IMR-90 (cell line): ENCODE measurements around the gene GNB2. TPM values are rescaled to one million over a fixed set of nuclear protein-coding genes. Genes with fewer than 3 reads are reported as not detected.
A peak's percentile ranks its signal among the peaks of the same experiment; 100 is the strongest.

Source experiments
- ATAC-seq: fragments of 200-7000 bp; cut with Tn5 transposase; 2 replicates; pipeline ENCODE4 v1.9.1; 2020; ENCODE audit warnings: low read depth, mild to moderate bottlenecking, moderate library complexity
- BruUV-seq: library from RNA; stranded (reverse); fragments of 400-500 nt; replicated peaks from 2 replicates; lab custom pipeline; 2021; lab: Mats Ljungman, UMichigan
- CTCF ChIA-PET: fragments of 300-600 bp; formaldehyde crosslinking; extraction: SDS; loops from one replicate; lab custom pipeline; 2021; ENCODE audit warnings: antibody characterized with exemption; lab: Yijun Ruan, JAX
- POLR2A ChIA-PET: fragments of 300-600 bp; sonication (Branson Sonifier 250); formaldehyde crosslinking; loops from one replicate; lab custom pipeline; 2022; ENCODE audit warnings: antibody characterized with exemption; ENCODE audit not compliant: unreplicated experiment; lab: Charles Lee
- DNase-seq: peaks from one replicate; pipeline ENCODE4 v3.0.0; 2013
- H2AFZ ChIP-seq: replicated peaks from 2 replicates; pipeline ENCODE3; 2013; ENCODE audit warnings: low read length, mild to moderate bottlenecking; ENCODE audit not compliant: poor library complexity
- H2AK5ac ChIP-seq: 2 replicates; pipeline ENCODE4 v1.6.1; 2013; ENCODE audit warnings: low read depth, low read length, inconsistent platforms
- H2AK9ac ChIP-seq: replicated peaks from 2 replicates; pipeline ENCODE3; 2013; ENCODE audit warnings: mild to moderate bottlenecking, low read depth, low read length, moderate library complexity; ENCODE audit not compliant: poor library complexity
- H2BK120ac ChIP-seq: 2 replicates; pipeline ENCODE4 v1.6.1; 2013; ENCODE audit warnings: low read depth, low read length, inconsistent platforms
- H2BK15ac ChIP-seq: 3 replicates; pipeline ENCODE4 v1.6.1; 2013; ENCODE audit warnings: low read depth, low read length, inconsistent platforms
- H2BK20ac ChIP-seq: 2 replicates; pipeline ENCODE4 v1.6.1; 2013; ENCODE audit warnings: low read depth, mild to moderate bottlenecking, inconsistent platforms, low read length, moderate library complexity
- H2BK5ac ChIP-seq: 2 replicates; pipeline ENCODE4 v1.6.1; 2013; ENCODE audit warnings: mild to moderate bottlenecking, low read depth, low read length, inconsistent platforms; ENCODE audit not compliant: poor library complexity, severe bottlenecking
- H3K14ac ChIP-seq: replicated peaks from 2 replicates; pipeline ENCODE4 v1.6.1; 2013; ENCODE audit warnings: low read depth, low read length, inconsistent platforms
- H3K18ac ChIP-seq: 2 replicates; pipeline ENCODE4 v1.6.1; 2013; ENCODE audit warnings: low read depth, low read length, control low read depth
- H3K23ac ChIP-seq: 2 replicates; pipeline ENCODE4 v1.6.1; 2013; ENCODE audit warnings: low read depth, low read length, inconsistent platforms
- H3K27ac ChIP-seq: 2 replicates; pipeline ENCODE4 v1.5.1; 2013; ENCODE audit warnings: mild to moderate bottlenecking, control low read depth, low read length; ENCODE audit not compliant: insufficient read depth
- H3K27me3 ChIP-seq: 2 replicates; pipeline ENCODE4 v1.6.1; 2013; ENCODE audit warnings: low read length; ENCODE audit not compliant: control insufficient read depth, insufficient read depth
- H3K36me3 ChIP-seq: 2 replicates; pipeline ENCODE4 v1.6.1; 2013; ENCODE audit warnings: low read length, mixed read lengths; ENCODE audit not compliant: control insufficient read depth, insufficient read depth
- H3K4ac ChIP-seq: 2 replicates; pipeline ENCODE4 v1.6.1; 2013; ENCODE audit warnings: low read depth, low read length, inconsistent platforms
- H3K4me1 ChIP-seq: 2 replicates; pipeline ENCODE4 v1.6.1; 2013; ENCODE audit warnings: low read length, mixed read lengths; ENCODE audit not compliant: control insufficient read depth, insufficient read depth
- H3K4me2 ChIP-seq: 2 replicates; pipeline ENCODE4 v1.6.1; 2013; ENCODE audit warnings: low read depth, mild to moderate bottlenecking, control low read depth, low read length, moderate library complexity
- H3K4me3 ChIP-seq: 2 replicates; pipeline ENCODE4 v1.5.1; 2013; ENCODE audit warnings: low read depth, mild to moderate bottlenecking, control low read depth, low read length, moderate library complexity; ENCODE audit not compliant: insufficient read depth
- H3K56ac ChIP-seq: 2 replicates; pipeline ENCODE4 v1.6.1; 2013; ENCODE audit warnings: low read length, inconsistent platforms; ENCODE audit not compliant: insufficient read depth; ENCODE audit errors: extremely low read depth
- H3K79me1 ChIP-seq, 2 experiments: 2 replicates each; pipeline ENCODE4 v1.6.1; 2013; ENCODE audit warnings: low read length in 2 of 2, inconsistent platforms in 1 of 2, low read depth in 1 of 2
- H3K9ac ChIP-seq: 2 replicates; pipeline ENCODE4 v1.6.1; 2013; ENCODE audit warnings: low read depth, low read length, control low read depth
- H3K9me1 ChIP-seq: 2 replicates; pipeline ENCODE4 v1.6.1; 2013; ENCODE audit warnings: low read length, inconsistent platforms; ENCODE audit not compliant: insufficient read depth
- H3K9me3 ChIP-seq: 2 replicates; pipeline ENCODE4 v1.6.1; 2013; ENCODE audit warnings: low read length; ENCODE audit not compliant: control insufficient read depth, insufficient read depth
- H4K20me1 ChIP-seq: 2 replicates; pipeline ENCODE4 v1.6.1; 2013; ENCODE audit warnings: low read length, inconsistent platforms; ENCODE audit not compliant: insufficient read depth
- H4K5ac ChIP-seq: 2 replicates; pipeline ENCODE4 v1.6.1; 2013; ENCODE audit warnings: mild to moderate bottlenecking, low read depth, low read length, control low read depth
- H4K8ac ChIP-seq, 2 experiments: 2 replicates each; pipeline ENCODE4 v1.6.1; 2013; ENCODE audit warnings: low read depth in 2 of 2, low read length in 2 of 2, control low read depth in 1 of 2, inconsistent platforms in 1 of 2
- H4K91ac ChIP-seq: 2 replicates; pipeline ENCODE4 v1.6.1; 2013; ENCODE audit warnings: low read depth, low read length, inconsistent platforms; ENCODE audit not compliant: insufficient read depth
- MXI1 ChIP-seq: IDR thresholded peaks from 2 replicates; pipeline ENCODE4 v1.6.1; 2012; ENCODE audit warnings: low read depth, mild to moderate bottlenecking, low read length, moderate library complexity, borderline replicate concordance
- WGBS, 2 experiments: methylation state at CpG; one replicate each; pipeline versions ENCODE4 v1.1.5 to v1.1.7; 2013; ENCODE audit warnings: missing lambda C conversion rate in 2 of 2; ENCODE audit not compliant: insufficient read length in 1 of 2; ENCODE audit errors: extremely low coverage in 2 of 2; 5-methylcytosine and 5-hydroxymethylcytosine counted together
- dilution Hi-C: fragments of 300-500 bp; cut with HindIII; formaldehyde crosslinking; loops from one replicate; pipeline ENCODE4 v1.14.3; 2018; ENCODE audit warnings: low sequenced_read_pairs; ENCODE audit not compliant: unreplicated experiment
- in situ Hi-C: fragments of 300-500 bp; cut with MboI; formaldehyde crosslinking; loops from 3 replicates; pipeline ENCODE4 v1.14.3; 2019; ENCODE audit warnings: low sequenced_read_pairs, inconsistent platforms, mixed read lengths
- intact Hi-C: fragments of 100-400 bp; cut with micrococcal nuclease; formaldehyde crosslinking; loops from 2 replicates; pipeline ENCODE4 v1.10.0; 2022
- polyA plus RNA-seq, 3 experiments: library from polyadenylated mRNA; depleted of rRNA; stranded (reverse); fragments of >200 nt; gene quantifications; 2 replicates each; pipeline ENCODE4 v1.2.3, GENCODE V29; 2012; ENCODE audit warnings: low replicate concordance in 1 of 3
- total RNA-seq: library from RNA; depleted of rRNA; stranded (reverse); fragments of >200 nt; gene quantifications from 2 replicates; pipeline ENCODE4 v1.2.3, GENCODE V29; 2012
- TF ChIP-seq, protein P1 (sequence below): fragments of 150-350 bp; IDR thresholded peaks from 2 replicates; pipeline ENCODE4 v1.6.1; 2016; ENCODE audit warnings: low read depth, mild to moderate bottlenecking, low read length, moderate library complexity, borderline replicate concordance

Gene GNB2
- total and polyA plus RNA-seq, 2 of the 4 experiments (the other 2 are of a cell fraction), result 62.0 to 279 TPM

DNA sequence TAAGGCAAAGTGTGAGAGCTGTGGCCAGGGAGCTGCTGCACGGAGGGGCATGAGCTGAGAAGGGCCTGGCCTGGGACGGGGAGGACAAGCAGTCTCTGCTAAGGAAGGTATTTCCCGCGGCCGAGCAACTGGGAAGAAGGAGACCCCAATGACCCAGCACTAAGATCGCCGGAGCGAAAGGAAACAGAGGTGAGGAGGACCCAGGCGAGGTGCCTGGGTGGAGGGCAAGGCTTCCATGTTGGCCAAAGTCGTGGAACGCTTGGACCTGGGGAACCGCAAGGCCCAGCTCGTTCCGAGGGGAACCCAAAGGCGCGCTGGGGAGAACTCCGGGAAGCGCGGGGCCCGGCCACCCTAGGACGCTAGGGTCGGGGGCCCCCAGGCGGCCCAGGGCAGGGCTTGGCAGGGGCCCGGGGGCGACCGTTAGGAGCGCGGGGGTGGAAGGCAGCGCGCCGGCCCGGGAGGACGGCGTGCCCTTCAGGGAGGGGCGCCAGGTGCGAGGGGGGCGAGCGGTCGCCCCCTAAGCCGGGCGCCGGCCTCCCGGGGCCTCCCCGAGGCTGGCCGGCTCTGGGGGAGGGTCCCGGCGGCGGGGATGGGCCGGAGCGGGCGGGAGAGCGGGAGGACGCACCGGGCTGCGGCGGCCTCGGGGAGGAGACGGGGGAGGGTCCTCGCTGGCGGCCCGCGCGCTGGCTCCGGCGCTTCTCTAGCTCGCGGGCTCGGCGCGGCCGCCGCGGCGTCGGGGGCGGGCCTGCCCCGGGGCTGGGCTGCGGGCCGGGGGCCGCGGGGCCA is 20.0 kb downstream of the GNB2 start:
- H2BK15ac ChIP-seq, result no peak overlapping the region
- H2AK9ac ChIP-seq, result peak overlapping the region; percentile 96
- CTCF ChIA-PET, result interaction anchor here (0.5 to 1.7 kb wide), 5 partner anchors 12 to 394 kb away, joined by 3 to 7 read pairs (median 3); partner anchors contain the start of genes MOSPD3, POP7 and SLC12A9
- H3K4me1 ChIP-seq, result peaks cover 16% of the 10 kb centered on the region
- H4K5ac ChIP-seq, result no peak overlapping the region
- peak overlapping the region; percentile 46 for H3K4ac ChIP-seq
- H2BK20ac ChIP-seq, result no peak overlapping the region
- peak overlapping the region; percentile 56 for H3K4me3 ChIP-seq
- no peak overlapping the region for H2BK120ac ChIP-seq
- peak overlapping the region; percentile 22 for H2BK5ac ChIP-seq
- H4K20me1 ChIP-seq, result peaks cover 45% of the 10 kb centered on the region
- no peak for DNase-seq
- intact Hi-C loops, result loop anchor here (5.0 kb wide), 1 partner anchor 91 kb away; the partner anchor contains the start of gene PCOLCE
- H4K91ac ChIP-seq, result no peak overlapping the region
- H3K36me3 ChIP-seq, result peaks cover 9% of the 10 kb centered on the region
- H4K8ac ChIP-seq, result peak overlapping the region in 1 of 2 experiments; percentile 19; a peak in 1 of 4 replicates
- no peaks in the 10 kb centered on the region for H3K9me3 ChIP-seq
- peak overlapping the region; percentile 70 for H3K4me2 ChIP-seq
- TF ChIP-seq, protein P1, sequence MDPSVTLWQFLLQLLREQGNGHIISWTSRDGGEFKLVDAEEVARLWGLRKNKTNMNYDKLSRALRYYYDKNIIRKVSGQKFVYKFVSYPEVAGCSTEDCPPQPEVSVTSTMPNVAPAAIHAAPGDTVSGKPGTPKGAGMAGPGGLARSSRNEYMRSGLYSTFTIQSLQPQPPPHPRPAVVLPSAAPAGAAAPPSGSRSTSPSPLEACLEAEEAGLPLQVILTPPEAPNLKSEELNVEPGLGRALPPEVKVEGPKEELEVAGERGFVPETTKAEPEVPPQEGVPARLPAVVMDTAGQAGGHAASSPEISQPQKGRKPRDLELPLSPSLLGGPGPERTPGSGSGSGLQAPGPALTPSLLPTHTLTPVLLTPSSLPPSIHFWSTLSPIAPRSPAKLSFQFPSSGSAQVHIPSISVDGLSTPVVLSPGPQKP, result no peak
- peak; percentile 9; the same call in 1 of the 2 replicates for TF ChIP-seq MXI1
- peak; percentile 65 for ATAC-seq
- peak overlapping the region; percentile 61 for H3K27ac ChIP-seq
- peak overlapping the region; percentile 62; the same call in 1 of the 2 replicates for H3K56ac ChIP-seq
- H3K79me1 ChIP-seq, result peaks cover 24 to 45% of the 10 kb centered on the region in 2 experiments
- H3K9ac ChIP-seq, result peak overlapping the region; percentile 87
- peak overlapping the region; percentile 83; the same call in 1 of the 2 replicates for H3K14ac ChIP-seq
- H3K23ac ChIP-seq, result peak overlapping the region; percentile 90; the same call in 1 of the 2 replicates
- 1% methylated on average over 26 of the region's 81 CpGs; no CpG with 5 or more reads in 1 of the 2 experiments for WGBS, 2 experiments
- peak overlapping the region; percentile 92 for H2AFZ ChIP-seq
- peak overlapping the region; percentile 70; the same call in 1 of the 2 replicates for H2AK5ac ChIP-seq
- no peak overlapping the region for H3K18ac ChIP-seq
- in situ Hi-C loops, result loop anchor here (10.0 kb wide), 1 partner anchor 229 kb away; the partner anchor contains the start of gene SPACDR
- POLR2A ChIA-PET, result interaction anchor here (0.6 to 1.7 kb wide), 3 partner anchors 13 to 156 kb away, joined by 4 to 5 read pairs (median 4); no protein-coding TSS in a partner anchor
- H3K9me1 ChIP-seq, result no peaks in the 10 kb centered on the region
- no TSS peak for BruUV-seq
- dilution Hi-C loops, result no loop called here
- no peaks in the 10 kb centered on the region for H3K27me3 ChIP-seq
